HepG2 (cell line): ENCODE measurements around the gene VPS50. TPM values are rescaled to one million over a fixed set of nuclear protein-coding genes. Genes with fewer than 3 reads are reported as not detected.

Experiments used
- CREM ChIP-seq, 2 experiments: sonication (generic) in 1 of 2; formaldehyde crosslinking in 1 of 2; IDR thresholded peaks; 2 replicates each; pipeline versions ENCODE4 v1.4.0 to v1.6.1; 2016 to 2020; ENCODE audit warnings: antibody characterized with exemption in 1 of 2, mild to moderate bottlenecking in 1 of 2, missing genetic modification reagents in 1 of 2
- HOXA5 ChIP-seq: sonication (generic); formaldehyde crosslinking; IDR thresholded peaks from 2 replicates; pipeline ENCODE4 v1.4.0; 2020; ENCODE audit warnings: missing genetic modification reagents
- MAF1 ChIP-seq: sonication (generic); formaldehyde crosslinking; IDR thresholded peaks from 2 replicates; pipeline ENCODE4 v1.5.0; 2020; ENCODE audit warnings: missing genetic modification reagents, borderline replicate concordance
- RFX1 ChIP-seq: fragments of 450-650 bp; IDR thresholded peaks from 2 replicates; pipeline ENCODE4 v1.6.1; 2017
- RNF2 ChIP-seq: fragments of 450-650 bp; conservative IDR thresholded peaks from 2 replicates; pipeline ENCODE4 v1.6.1; 2016; ENCODE audit warnings: low read depth
- RXRB ChIP-seq: IDR thresholded peaks from 2 replicates; pipeline ENCODE4 v1.6.1; 2016; ENCODE audit warnings: borderline replicate concordance, missing genetic modification reagents, missing compliant biosample characterization
- SAP130 ChIP-seq: IDR thresholded peaks from 2 replicates; pipeline ENCODE4 v1.6.1; 2016; ENCODE audit warnings: low read depth
- SYNCRIP ChIP-seq: fragments of 200-400 bp; formaldehyde crosslinking; IDR thresholded peaks from 2 replicates; pipeline ENCODE4 v1.6.1; 2018; ENCODE audit warnings: mild to moderate bottlenecking, low read depth, low read length; ENCODE audit not compliant: insufficient read depth
- ZFP37 ChIP-seq: sonication (generic); formaldehyde crosslinking; IDR thresholded peaks from 2 replicates; pipeline ENCODE4 v1.4.0; 2020; ENCODE audit warnings: missing genetic modification reagents, borderline replicate concordance
- ZNF234 ChIP-seq: sonication (generic); formaldehyde crosslinking; conservative IDR thresholded peaks from 2 replicates; pipeline ENCODE4 v1.5.1; 2020; ENCODE audit warnings: mild to moderate bottlenecking, missing genetic modification reagents
- ZNF3 ChIP-seq: IDR thresholded peaks from 2 replicates; pipeline ENCODE4 v1.7.0; 2017; ENCODE audit warnings: inconsistent platforms
- ZNF331 ChIP-seq: sonication (generic); formaldehyde crosslinking; IDR thresholded peaks from 2 replicates; pipeline ENCODE4 v1.4.0; 2020; ENCODE audit warnings: missing genetic modification reagents
- ZNF614 ChIP-seq: IDR thresholded peaks from 2 replicates; pipeline ENCODE4 v1.6.1; 2018; ENCODE audit warnings: missing biosample characterization, missing genetic modification reagents, inconsistent platforms, borderline replicate concordance
- ZNF703 ChIP-seq: sonication (generic); formaldehyde crosslinking; IDR thresholded peaks from 2 replicates; pipeline ENCODE4 v1.5.1; 2020; ENCODE audit warnings: missing genetic modification reagents, mild to moderate bottlenecking, moderate library complexity, borderline replicate concordance
- polyA plus RNA-seq, 8 experiments: library from polyadenylated mRNA; depleted of rRNA in 3 of 8; stranded (reverse) in 7 of 8; unstranded in 1 of 8; fragments of >200 nt; fragmentation: Illumina TruSeq in 4 of 8; extraction: Trizol in 4 of 8; gene quantifications; 2 replicates each; pipeline versions ENCODE4 v1.2.1 to v1.2.3, GENCODE V29; 2011 to 2016; ENCODE audit warnings: low read depth in 4 of 8, missing spikeins in 1 of 8, mixed read lengths in 1 of 8; ENCODE audit not compliant: insufficient read depth in 1 of 8
- total RNA-seq, 5 experiments: library from RNA; depleted of rRNA; stranded (reverse); fragments of >200 nt; fragmentation: Illumina TruSeq; extraction: Trizol; gene quantifications; 2 replicates each; pipeline ENCODE4 v1.2.3, GENCODE V29; 2016; ENCODE audit warnings: low read depth in 1 of 5
- TF ChIP-seq, protein P1 (sequence below): sonication (generic); formaldehyde crosslinking; IDR thresholded peaks from 2 replicates; pipeline ENCODE4 v1.8.0; 2022; ENCODE audit warnings: mild to moderate bottlenecking, missing genetic modification reagents, moderate library complexity
- TF ChIP-seq, protein P2 (sequence below): sonication (generic); formaldehyde crosslinking; IDR thresholded peaks from 2 replicates; pipeline ENCODE4 v1.4.0; 2020; ENCODE audit warnings: missing genetic modification reagents, borderline replicate concordance
- TF ChIP-seq, protein P3 (sequence below), 2 experiments: IDR thresholded peaks; 2 replicates each; pipeline ENCODE4 v1.6.1; 2011 to 2012; ENCODE audit warnings: low read length in 2 of 2, borderline replicate concordance in 1 of 2, low read depth in 1 of 2, mild to moderate bottlenecking in 1 of 2, moderate library complexity in 1 of 2
- TF ChIP-seq, protein P4 (sequence below): sonication (generic); formaldehyde crosslinking; IDR thresholded peaks from 2 replicates; pipeline ENCODE4 v1.5.1; 2020; ENCODE audit warnings: missing genetic modification reagents, mild to moderate bottlenecking, borderline replicate concordance

The VPS50 gene
- total and polyA plus RNA-seq, 2 of the 13 experiments (the other 11 are each of a cell fraction or from before 2014, with no cell fraction given) = 10.3 to 20.4 TPM

DNA sequence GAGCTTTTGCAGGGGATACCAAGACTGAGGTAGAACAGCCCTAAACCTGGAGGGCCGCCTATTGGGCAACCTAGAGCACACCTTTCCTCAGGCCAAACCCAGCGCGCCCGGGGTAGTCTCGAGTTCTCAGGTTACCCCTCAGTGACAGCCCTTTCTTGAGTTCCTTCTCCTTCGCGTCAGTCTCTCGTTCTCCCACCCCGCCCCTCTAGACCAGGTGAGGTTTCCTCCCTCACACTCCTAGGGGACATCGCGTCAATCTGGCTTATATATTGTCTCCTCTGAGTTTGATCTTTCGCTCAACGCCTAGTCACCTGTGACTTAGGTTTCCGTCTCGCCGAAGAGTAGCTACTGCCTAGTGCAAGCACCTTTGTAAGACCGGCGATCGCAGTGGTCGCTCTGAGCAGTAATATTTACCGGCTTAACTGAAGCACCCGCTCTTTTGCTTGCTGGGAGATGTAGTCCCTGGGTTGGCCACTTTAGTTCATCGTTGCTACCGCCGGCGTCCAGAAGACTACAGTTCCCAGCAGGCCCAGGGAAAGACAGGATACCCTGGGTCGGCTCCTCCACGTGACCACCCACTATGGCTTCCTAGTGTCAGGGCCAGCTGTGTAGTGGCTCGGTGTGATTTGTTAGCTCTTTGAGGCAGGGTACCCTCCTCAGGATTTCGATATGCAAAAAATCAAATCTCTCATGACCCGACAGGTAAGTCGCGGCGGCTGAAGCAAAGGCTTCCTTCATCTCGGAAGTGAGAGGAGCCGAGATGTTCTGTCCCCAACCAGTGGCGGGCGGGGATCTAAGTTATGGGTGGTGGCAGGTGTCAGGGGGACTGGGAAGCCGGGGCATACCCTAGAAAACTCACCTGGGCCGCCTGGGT lies at the start of gene VPS50 (continued):
- TF ChIP-seq RXRB (CRISPR knock-in tag) = peak; percentile 13; the same call in 1 of the 2 replicates
- TF ChIP-seq ZNF234 (CRISPR knock-in tag) = no peak
- TF ChIP-seq SAP130 = peak; percentile 96
- peak; percentile 58; the same call in 1 of the 2 replicates for TF ChIP-seq HOXA5 (CRISPR knock-in tag)
- TF ChIP-seq, protein P1, sequence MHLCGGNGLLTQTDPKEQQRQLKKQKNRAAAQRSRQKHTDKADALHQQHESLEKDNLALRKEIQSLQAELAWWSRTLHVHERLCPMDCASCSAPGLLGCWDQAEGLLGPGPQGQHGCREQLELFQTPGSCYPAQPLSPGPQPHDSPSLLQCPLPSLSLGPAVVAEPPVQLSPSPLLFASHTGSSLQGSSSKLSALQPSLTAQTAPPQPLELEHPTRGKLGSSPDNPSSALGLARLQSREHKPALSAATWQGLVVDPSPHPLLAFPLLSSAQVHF (CRISPR knock-in tag) = no peak
- no peak for TF ChIP-seq RNF2
- no peak for TF ChIP-seq ZNF703 (CRISPR knock-in tag)
- TF ChIP-seq RFX1 = no peak
- TF ChIP-seq ZFP37 (CRISPR knock-in tag) = no peak
- no peak for TF ChIP-seq MAF1 (CRISPR knock-in tag)
- no peak for TF ChIP-seq ZNF3 (CRISPR knock-in tag)
- TF ChIP-seq SYNCRIP = no peak
- TF ChIP-seq, protein P2, sequence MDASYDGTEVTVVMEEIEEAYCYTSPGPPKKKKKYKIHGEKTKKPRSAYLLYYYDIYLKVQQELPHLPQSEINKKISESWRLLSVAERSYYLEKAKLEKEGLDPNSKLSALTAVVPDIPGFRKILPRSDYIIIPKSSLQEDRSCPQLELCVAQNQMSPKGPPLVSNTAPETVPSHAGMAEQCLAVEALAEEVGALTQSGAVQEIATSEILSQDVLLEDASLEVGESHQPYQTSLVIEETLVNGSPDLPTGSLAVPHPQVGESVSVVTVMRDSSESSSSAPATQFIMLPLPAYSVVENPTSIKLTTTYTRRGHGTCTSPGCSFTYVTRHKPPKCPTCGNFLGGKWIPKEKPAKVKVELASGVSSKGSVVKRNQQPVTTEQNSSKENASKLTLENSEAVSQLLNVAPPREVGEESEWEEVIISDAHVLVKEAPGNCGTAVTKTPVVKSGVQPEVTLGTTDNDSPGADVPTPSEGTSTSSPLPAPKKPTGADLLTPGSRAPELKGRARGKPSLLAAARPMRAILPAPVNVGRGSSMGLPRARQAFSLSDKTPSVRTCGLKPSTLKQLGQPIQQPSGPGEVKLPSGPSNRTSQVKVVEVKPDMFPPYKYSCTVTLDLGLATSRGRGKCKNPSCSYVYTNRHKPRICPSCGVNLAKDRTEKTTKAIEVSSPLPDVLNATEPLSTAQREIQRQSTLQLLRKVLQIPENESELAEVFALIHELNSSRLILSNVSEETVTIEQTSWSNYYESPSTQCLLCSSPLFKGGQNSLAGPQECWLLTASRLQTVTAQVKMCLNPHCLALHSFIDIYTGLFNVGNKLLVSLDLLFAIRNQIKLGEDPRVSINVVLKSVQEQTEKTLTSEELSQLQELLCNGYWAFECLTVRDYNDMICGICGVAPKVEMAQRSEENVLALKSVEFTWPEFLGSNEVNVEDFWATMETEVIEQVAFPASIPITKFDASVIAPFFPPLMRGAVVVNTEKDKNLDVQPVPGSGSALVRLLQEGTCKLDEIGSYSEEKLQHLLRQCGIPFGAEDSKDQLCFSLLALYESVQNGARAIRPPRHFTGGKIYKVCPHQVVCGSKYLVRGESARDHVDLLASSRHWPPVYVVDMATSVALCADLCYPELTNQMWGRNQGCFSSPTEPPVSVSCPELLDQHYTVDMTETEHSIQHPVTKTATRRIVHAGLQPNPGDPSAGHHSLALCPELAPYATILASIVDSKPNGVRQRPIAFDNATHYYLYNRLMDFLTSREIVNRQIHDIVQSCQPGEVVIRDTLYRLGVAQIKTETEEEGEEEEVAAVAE (CRISPR knock-in tag) = peak; percentile 97
- TF ChIP-seq, protein P3, sequence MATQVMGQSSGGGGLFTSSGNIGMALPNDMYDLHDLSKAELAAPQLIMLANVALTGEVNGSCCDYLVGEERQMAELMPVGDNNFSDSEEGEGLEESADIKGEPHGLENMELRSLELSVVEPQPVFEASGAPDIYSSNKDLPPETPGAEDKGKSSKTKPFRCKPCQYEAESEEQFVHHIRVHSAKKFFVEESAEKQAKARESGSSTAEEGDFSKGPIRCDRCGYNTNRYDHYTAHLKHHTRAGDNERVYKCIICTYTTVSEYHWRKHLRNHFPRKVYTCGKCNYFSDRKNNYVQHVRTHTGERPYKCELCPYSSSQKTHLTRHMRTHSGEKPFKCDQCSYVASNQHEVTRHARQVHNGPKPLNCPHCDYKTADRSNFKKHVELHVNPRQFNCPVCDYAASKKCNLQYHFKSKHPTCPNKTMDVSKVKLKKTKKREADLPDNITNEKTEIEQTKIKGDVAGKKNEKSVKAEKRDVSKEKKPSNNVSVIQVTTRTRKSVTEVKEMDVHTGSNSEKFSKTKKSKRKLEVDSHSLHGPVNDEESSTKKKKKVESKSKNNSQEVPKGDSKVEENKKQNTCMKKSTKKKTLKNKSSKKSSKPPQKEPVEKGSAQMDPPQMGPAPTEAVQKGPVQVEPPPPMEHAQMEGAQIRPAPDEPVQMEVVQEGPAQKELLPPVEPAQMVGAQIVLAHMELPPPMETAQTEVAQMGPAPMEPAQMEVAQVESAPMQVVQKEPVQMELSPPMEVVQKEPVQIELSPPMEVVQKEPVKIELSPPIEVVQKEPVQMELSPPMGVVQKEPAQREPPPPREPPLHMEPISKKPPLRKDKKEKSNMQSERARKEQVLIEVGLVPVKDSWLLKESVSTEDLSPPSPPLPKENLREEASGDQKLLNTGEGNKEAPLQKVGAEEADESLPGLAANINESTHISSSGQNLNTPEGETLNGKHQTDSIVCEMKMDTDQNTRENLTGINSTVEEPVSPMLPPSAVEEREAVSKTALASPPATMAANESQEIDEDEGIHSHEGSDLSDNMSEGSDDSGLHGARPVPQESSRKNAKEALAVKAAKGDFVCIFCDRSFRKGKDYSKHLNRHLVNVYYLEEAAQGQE (IDR thresholded peaks at IDR 0.05; ENCODE audit: borderline replicate concordance in 1 of 2, low read depth in 1 of 2, low read length in 2 of 2) = no peak
- peak; percentile 43; the same call in 1 of the 2 replicates for TF ChIP-seq ZNF614 (CRISPR knock-in tag)
- TF ChIP-seq, protein P4, sequence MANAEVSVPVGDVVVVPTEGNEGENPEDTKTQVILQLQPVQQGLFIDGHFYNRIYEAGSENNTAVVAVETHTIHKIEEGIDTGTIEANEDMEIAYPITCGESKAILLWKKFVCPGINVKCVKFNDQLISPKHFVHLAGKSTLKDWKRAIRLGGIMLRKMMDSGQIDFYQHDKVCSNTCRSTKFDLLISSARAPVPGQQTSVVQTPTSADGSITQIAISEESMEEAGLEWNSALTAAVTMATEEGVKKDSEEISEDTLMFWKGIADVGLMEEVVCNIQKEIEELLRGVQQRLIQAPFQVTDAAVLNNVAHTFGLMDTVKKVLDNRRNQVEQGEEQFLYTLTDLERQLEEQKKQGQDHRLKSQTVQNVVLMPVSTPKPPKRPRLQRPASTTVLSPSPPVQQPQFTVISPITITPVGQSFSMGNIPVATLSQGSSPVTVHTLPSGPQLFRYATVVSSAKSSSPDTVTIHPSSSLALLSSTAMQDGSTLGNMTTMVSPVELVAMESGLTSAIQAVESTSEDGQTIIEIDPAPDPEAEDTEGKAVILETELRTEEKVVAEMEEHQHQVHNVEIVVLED (CRISPR knock-in tag) = peak; percentile 52; the same call in 1 of the 2 replicates
- peak; percentile 97 for TF ChIP-seq CREM (IDR thresholded peaks at IDR 0.05)
- no peak for TF ChIP-seq CREM (CRISPR knock-in tag; IDR thresholded peaks at IDR 0.05)
- no peak; the same call in 1 of the 2 replicates for TF ChIP-seq ZNF331 (CRISPR knock-in tag)
